HEK293 (cell line): ENCODE measurements around the gene RPL35.

ENCODE experiments used
- GLIS2 ChIP-seq: fragments of 450-650 bp; formaldehyde crosslinking; IDR thresholded peaks from 2 replicates; pipeline ENCODE4 v1.5.1; 2016; ENCODE audit warnings: missing biosample characterization, missing genetic modification characterization
- HOXD13 ChIP-seq: sonication (generic); formaldehyde crosslinking; IDR thresholded peaks from 2 replicates; pipeline ENCODE4 v1.8.0; 2022; ENCODE audit warnings: missing genetic modification reagents, borderline replicate concordance
- IKZF3 ChIP-seq: fragments of 450-650 bp; IDR thresholded peaks from 2 replicates; pipeline ENCODE4 v1.5.0; 2018; ENCODE audit warnings: missing biosample characterization, mild to moderate bottlenecking, missing genetic modification characterization, moderate library complexity
- KLF8 ChIP-seq: fragments of 450-650 bp; formaldehyde crosslinking; IDR thresholded peaks from 2 replicates; pipeline ENCODE4 v1.5.1; 2016; ENCODE audit warnings: missing biosample characterization, missing genetic modification characterization
- KLF9 ChIP-seq: fragments of 450-650 bp; formaldehyde crosslinking; IDR thresholded peaks from 2 replicates; pipeline ENCODE4 v1.5.1; 2016; ENCODE audit warnings: missing biosample characterization, missing genetic modification characterization, low read depth
- PRDM10 ChIP-seq: fragments of 450-650 bp; formaldehyde crosslinking; IDR thresholded peaks from 2 replicates; pipeline ENCODE4 v1.5.1; 2016; ENCODE audit warnings: missing biosample characterization, missing genetic modification characterization
- SP3 ChIP-seq: fragments of 450-650 bp; formaldehyde crosslinking; IDR thresholded peaks from 2 replicates; pipeline ENCODE4 v1.5.1; 2016; ENCODE audit warnings: missing biosample characterization, missing genetic modification characterization
- SP7 ChIP-seq: fragments of 450-650 bp; formaldehyde crosslinking; IDR thresholded peaks from 2 replicates; pipeline ENCODE4 v1.5.1; 2016; ENCODE audit warnings: missing biosample characterization, missing genetic modification characterization
- ZBTB8A ChIP-seq: fragments of 450-650 bp; formaldehyde crosslinking; IDR thresholded peaks from 2 replicates; pipeline ENCODE4 v1.5.1; 2016; ENCODE audit warnings: missing biosample characterization, missing genetic modification characterization
- ZEB2 ChIP-seq: fragments of 450-650 bp; formaldehyde crosslinking; IDR thresholded peaks from 2 replicates; pipeline ENCODE4 v1.5.1; 2016; ENCODE audit warnings: missing biosample characterization, missing genetic modification characterization
- ZNF23 ChIP-seq: fragments of 450-650 bp; formaldehyde crosslinking; IDR thresholded peaks from 2 replicates; pipeline ENCODE4 v1.5.1; 2016; ENCODE audit warnings: missing biosample characterization, missing genetic modification characterization, borderline replicate concordance
- ZNF239 ChIP-seq: fragments of 450-650 bp; formaldehyde crosslinking; IDR thresholded peaks from 2 replicates; pipeline ENCODE4 v1.5.1; 2016; ENCODE audit warnings: missing biosample characterization, missing genetic modification characterization
- ZNF248 ChIP-seq: fragments of 450-650 bp; formaldehyde crosslinking; IDR thresholded peaks from 2 replicates; pipeline ENCODE4 v1.5.1; 2017; ENCODE audit warnings: missing biosample characterization, missing genetic modification characterization
- ZNF266 ChIP-seq: fragments of 450-650 bp; formaldehyde crosslinking; IDR thresholded peaks from 2 replicates; pipeline ENCODE4 v1.5.1; 2016; ENCODE audit warnings: missing biosample characterization, missing genetic modification characterization, low read depth
- ZNF292 ChIP-seq: fragments of 450-650 bp; formaldehyde crosslinking; IDR thresholded peaks from 2 replicates; pipeline ENCODE4 v1.5.1; 2016; ENCODE audit warnings: low read depth, missing biosample characterization, missing genetic modification characterization, borderline replicate concordance
- ZNF366 ChIP-seq: fragments of 450-650 bp; formaldehyde crosslinking; conservative IDR thresholded peaks from 2 replicates; pipeline ENCODE4 v1.5.1; 2016; ENCODE audit warnings: missing biosample characterization, missing genetic modification characterization
- ZNF561 ChIP-seq: fragments of 450-650 bp; IDR thresholded peaks from 2 replicates; pipeline ENCODE4 v1.5.1; 2018; ENCODE audit warnings: missing biosample characterization, missing genetic modification characterization, borderline replicate concordance
- ZNF610 ChIP-seq: fragments of 450-650 bp; formaldehyde crosslinking; IDR thresholded peaks from 2 replicates; pipeline ENCODE4 v1.5.1; 2016; ENCODE audit warnings: missing biosample characterization, missing genetic modification characterization, borderline replicate concordance
- ZNF629 ChIP-seq: fragments of 450-650 bp; formaldehyde crosslinking; IDR thresholded peaks from 2 replicates; pipeline ENCODE4 v1.5.1; 2017; ENCODE audit warnings: missing biosample characterization, missing genetic modification characterization
- ZNF639 ChIP-seq: fragments of 450-650 bp; formaldehyde crosslinking; IDR thresholded peaks from 2 replicates; pipeline ENCODE4 v1.5.1; 2016; ENCODE audit warnings: missing biosample characterization, missing genetic modification characterization
- ZNF660 ChIP-seq: fragments of 450-650 bp; IDR thresholded peaks from 2 replicates; pipeline ENCODE4 v1.5.1; 2018; ENCODE audit warnings: missing biosample characterization, mild to moderate bottlenecking, missing genetic modification characterization
- TF ChIP-seq, protein P1 (sequence below): fragments of 450-650 bp; formaldehyde crosslinking; conservative IDR thresholded peaks from 2 replicates; pipeline ENCODE4 v1.5.1; 2016; ENCODE audit warnings: low read depth, missing biosample characterization, missing genetic modification characterization
- TF ChIP-seq, protein P2 (sequence below): fragments of 450-650 bp; formaldehyde crosslinking; IDR thresholded peaks from 2 replicates; pipeline ENCODE4 v1.5.1; 2016; ENCODE audit warnings: missing biosample characterization, missing genetic modification characterization
- TF ChIP-seq, protein P3 (sequence below): fragments of 450-650 bp; formaldehyde crosslinking; IDR thresholded peaks from 2 replicates; pipeline ENCODE4 v1.5.1; 2016; ENCODE audit warnings: missing biosample characterization, missing genetic modification characterization, borderline replicate concordance

The RPL35 gene

GRCh38 chr9:124861342-124862229 is at the start of gene RPL35, which contains the start of gene ARPC5L (continued):
- TF ChIP-seq, protein P1, sequence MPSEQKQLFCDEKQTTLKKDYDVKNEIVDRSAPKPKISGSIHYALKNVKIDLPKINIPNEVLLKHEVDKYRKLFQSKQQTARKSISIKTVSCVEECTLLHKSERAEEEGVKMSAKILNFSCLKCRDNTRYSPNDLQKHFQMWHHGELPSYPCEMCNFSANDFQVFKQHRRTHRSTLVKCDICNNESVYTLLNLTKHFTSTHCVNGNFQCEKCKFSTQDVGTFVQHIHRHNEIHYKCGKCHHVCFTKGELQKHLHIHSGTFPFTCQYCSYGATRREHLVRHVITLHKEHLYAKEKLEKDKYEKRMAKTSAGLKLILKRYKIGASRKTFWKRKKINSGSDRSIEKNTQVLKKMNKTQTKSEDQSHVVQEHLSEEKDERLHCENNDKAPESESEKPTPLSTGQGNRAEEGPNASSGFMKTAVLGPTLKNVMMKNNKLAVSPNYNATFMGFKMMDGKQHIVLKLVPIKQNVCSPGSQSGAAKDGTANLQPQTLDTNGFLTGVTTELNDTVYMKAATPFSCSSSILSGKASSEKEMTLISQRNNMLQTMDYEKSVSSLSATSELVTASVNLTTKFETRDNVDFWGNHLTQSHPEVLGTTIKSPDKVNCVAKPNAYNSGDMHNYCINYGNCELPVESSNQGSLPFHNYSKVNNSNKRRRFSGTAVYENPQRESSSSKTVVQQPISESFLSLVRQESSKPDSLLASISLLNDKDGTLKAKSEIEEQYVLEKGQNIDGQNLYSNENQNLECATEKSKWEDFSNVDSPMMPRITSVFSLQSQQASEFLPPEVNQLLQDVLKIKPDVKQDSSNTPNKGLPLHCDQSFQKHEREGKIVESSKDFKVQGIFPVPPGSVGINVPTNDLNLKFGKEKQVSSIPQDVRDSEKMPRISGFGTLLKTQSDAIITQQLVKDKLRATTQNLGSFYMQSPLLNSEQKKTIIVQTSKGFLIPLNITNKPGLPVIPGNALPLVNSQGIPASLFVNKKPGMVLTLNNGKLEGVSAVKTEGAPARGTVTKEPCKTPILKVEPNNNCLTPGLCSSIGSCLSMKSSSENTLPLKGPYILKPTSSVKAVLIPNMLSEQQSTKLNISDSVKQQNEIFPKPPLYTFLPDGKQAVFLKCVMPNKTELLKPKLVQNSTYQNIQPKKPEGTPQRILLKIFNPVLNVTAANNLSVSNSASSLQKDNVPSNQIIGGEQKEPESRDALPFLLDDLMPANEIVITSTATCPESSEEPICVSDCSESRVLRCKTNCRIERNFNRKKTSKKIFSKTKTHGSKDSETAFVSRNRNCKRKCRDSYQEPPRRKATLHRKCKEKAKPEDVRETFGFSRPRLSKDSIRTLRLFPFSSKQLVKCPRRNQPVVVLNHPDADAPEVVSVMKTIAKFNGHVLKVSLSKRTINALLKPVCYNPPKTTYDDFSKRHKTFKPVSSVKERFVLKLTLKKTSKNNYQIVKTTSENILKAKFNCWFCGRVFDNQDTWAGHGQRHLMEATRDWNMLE (tag by site-specific recombination) = peak; percentile 65
- no peak for TF ChIP-seq IKZF3
- peak; percentile 94 for TF ChIP-seq SP3
- TF ChIP-seq SP7 (tag by site-specific recombination) = peak; percentile 71; the same call in 1 of the 2 replicates
- TF ChIP-seq GLIS2 = peak; percentile 86
- peak; percentile 79 for TF ChIP-seq ZNF639 (tag by site-specific recombination)
- TF ChIP-seq ZEB2 = peak; percentile 94; the same call in 1 of the 2 replicates
- TF ChIP-seq ZNF248 (tag by site-specific recombination) = no peak
- no peak for TF ChIP-seq HOXD13
- no peak for TF ChIP-seq ZNF23 (tag by site-specific recombination)
- TF ChIP-seq ZNF266 (tag by site-specific recombination) = no peak
- TF ChIP-seq, protein P2, sequence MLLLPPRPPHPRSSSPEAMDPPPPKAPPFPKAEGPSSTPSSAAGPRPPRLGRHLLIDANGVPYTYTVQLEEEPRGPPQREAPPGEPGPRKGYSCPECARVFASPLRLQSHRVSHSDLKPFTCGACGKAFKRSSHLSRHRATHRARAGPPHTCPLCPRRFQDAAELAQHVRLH (tag by site-specific recombination) = 0 out of 2 replicates have a peak, but pooled peaks have one; percentile 19
- peak; percentile 97 for TF ChIP-seq PRDM10
- 0 out of 2 replicates have a peak, but pooled peaks have one; percentile 43 for TF ChIP-seq ZNF561 (tag by site-specific recombination)
- TF ChIP-seq ZNF239 = 0 out of 2 replicates have a peak, but pooled peaks have one; percentile 10
- TF ChIP-seq ZNF629 = peak; percentile 97
- TF ChIP-seq, protein P3, sequence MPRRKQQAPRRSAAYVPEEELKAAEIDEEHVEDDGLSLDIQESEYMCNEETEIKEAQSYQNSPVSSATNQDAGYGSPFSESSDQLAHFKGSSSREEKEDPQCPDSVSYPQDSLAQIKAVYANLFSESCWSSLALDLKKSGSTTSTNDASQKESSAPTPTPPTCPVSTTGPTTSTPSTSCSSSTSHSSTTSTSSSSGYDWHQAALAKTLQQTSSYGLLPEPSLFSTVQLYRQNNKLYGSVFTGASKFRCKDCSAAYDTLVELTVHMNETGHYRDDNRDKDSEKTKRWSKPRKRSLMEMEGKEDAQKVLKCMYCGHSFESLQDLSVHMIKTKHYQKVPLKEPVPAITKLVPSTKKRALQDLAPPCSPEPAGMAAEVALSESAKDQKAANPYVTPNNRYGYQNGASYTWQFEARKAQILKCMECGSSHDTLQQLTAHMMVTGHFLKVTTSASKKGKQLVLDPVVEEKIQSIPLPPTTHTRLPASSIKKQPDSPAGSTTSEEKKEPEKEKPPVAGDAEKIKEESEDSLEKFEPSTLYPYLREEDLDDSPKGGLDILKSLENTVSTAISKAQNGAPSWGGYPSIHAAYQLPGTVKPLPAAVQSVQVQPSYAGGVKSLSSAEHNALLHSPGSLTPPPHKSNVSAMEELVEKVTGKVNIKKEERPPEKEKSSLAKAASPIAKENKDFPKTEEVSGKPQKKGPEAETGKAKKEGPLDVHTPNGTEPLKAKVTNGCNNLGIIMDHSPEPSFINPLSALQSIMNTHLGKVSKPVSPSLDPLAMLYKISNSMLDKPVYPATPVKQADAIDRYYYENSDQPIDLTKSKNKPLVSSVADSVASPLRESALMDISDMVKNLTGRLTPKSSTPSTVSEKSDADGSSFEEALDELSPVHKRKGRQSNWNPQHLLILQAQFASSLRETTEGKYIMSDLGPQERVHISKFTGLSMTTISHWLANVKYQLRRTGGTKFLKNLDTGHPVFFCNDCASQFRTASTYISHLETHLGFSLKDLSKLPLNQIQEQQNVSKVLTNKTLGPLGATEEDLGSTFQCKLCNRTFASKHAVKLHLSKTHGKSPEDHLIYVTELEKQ (tag by site-specific recombination) = peak; percentile 27; the same call in 1 of the 2 replicates
- TF ChIP-seq KLF8 (tag by site-specific recombination) = peak; percentile 89
- peak; percentile 87 for TF ChIP-seq ZBTB8A (tag by site-specific recombination)
- 0 out of 2 replicates have a peak, but pooled peaks have one; percentile 30 for TF ChIP-seq ZNF660
- TF ChIP-seq ZNF366 (tag by site-specific recombination) = 0 out of 2 replicates have a peak, but pooled peaks have one; percentile 12
- peak; percentile 71 for TF ChIP-seq KLF9 (tag by site-specific recombination)
- TF ChIP-seq ZNF610 = 0 out of 2 replicates have a peak, but pooled peaks have one; percentile 16
- no peak for TF ChIP-seq ZNF292 (tag by site-specific recombination)
